GM12872 (cell line): ENCODE results near the gene DISC1.

Experiments used
- TF ChIP-seq, protein P1 (sequence below): IDR thresholded peaks from 3 replicates; pipeline ENCODE4 v1.5.1; 2011; ENCODE audit warnings: low read depth, mild to moderate bottlenecking, low read length, moderate library complexity; ENCODE audit not compliant: insufficient read depth

DISC1 gene

DNA sequence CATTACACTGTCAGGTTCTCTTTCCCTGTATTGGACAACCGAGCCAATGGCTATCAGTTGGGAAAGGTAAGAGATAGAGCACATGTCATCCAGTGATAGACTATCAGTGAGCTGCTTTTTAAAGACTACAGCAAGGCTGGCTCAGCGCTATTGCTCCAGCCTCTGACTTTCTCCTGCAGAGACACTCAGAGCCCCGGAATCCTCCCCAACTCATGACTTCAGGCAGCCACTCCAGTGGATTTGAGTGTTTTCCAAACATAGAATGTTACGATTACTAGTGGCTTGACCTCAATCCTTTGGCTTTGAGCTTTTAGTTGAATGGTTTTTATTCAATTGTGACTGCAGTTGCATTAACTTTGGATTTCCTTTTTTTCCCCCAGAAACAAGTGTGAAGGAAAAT lies 331.9 kb downstream of the DISC1 start:
- TF ChIP-seq, protein P1, sequence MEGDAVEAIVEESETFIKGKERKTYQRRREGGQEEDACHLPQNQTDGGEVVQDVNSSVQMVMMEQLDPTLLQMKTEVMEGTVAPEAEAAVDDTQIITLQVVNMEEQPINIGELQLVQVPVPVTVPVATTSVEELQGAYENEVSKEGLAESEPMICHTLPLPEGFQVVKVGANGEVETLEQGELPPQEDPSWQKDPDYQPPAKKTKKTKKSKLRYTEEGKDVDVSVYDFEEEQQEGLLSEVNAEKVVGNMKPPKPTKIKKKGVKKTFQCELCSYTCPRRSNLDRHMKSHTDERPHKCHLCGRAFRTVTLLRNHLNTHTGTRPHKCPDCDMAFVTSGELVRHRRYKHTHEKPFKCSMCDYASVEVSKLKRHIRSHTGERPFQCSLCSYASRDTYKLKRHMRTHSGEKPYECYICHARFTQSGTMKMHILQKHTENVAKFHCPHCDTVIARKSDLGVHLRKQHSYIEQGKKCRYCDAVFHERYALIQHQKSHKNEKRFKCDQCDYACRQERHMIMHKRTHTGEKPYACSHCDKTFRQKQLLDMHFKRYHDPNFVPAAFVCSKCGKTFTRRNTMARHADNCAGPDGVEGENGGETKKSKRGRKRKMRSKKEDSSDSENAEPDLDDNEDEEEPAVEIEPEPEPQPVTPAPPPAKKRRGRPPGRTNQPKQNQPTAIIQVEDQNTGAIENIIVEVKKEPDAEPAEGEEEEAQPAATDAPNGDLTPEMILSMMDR: no peak

- TF ChIP-seq, protein P1: no peak
Observed at GRCh38 chr1:231959225-231959884, 332.8 kb downstream of the DISC1 start.

GRCh38 chr1:231962636-231963035 lies 336.0 kb downstream of the DISC1 start:
- TF ChIP-seq, protein P1: no peak

DNA sequence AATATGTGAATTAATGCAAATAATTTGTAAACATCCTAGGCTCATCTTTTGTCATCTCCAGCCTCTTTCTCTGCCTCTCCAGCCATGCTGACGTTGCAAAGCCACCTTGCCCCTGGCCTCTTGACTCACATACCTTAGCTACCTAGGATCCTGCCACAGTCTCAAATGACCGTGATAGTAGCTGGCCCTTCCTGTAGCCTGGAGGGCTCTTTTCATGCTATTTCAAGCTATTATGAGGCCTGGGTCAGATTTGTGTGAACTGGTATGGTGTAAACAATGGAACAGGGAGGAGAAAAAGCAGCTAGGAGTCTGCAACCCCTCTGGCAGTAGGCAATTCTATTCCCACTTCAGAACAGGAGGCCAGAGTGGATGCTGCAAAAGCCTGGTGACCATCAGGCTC lies 337.7 kb downstream of the DISC1 start:
- TF ChIP-seq, protein P1: no peak

DNA sequence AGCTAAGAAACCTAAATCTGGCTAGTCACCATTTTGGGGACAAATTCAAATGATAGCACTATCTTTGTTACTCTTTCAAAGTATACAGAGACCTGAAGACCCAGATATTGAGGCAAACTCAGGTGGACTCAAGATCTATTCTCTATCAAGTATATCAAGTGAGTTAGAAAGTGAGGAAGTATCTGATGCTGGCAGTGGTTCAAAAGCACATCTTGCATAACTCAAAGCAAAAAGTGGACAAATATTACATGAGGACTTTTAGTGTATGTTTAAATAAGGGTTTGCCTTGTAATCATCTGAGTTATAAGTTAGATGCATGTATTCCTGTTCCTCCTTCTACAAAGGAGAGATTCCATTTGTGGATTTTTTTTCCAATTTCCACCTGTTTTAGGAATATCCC lies 338.4 kb downstream of the DISC1 start:
- TF ChIP-seq, protein P1: no peak

GRCh38 chr1:231965615-231966014 lies 339.0 kb downstream of the DISC1 start:
- TF ChIP-seq, protein P1: no peak

GRCh38 chr1:231966983-231967382 lies 340.4 kb downstream of the DISC1 start:
- TF ChIP-seq, protein P1: no peak
